NT2/D1 (cell line): ENCODE measurements around the gene PARK7.

Experiments
- YY1 ChIP-seq: IDR thresholded peaks from 2 replicates; pipeline ENCODE4 v1.6.1; 2011; ENCODE audit not compliant: insufficient read length, insufficient read depth
- ZNF274 ChIP-seq: IDR thresholded peaks from 2 replicates; pipeline ENCODE4 v1.6.1; 2011; ENCODE audit warnings: mild to moderate bottlenecking, low read depth, low read length

- TF ChIP-seq ZNF274 (no peak), YY1 (no peak)
Observed at GRCh38 chr1:7987528-7987927, 26.0 kb downstream of the PARK7 start.
